GM18498 (cell line): ENCODE data around the gene MRPL44.
"Not testable (repeated sequence)": the region's sequence is repeated elsewhere in the genome, so short reads cannot be mapped to it uniquely, and the experiment has no call there.

Experiments
- ATAC-seq: cut with Tn5 transposase; IDR thresholded peaks from one replicate; pipeline ENCODE4 v1.9.1; 2021; ENCODE audit warnings: mild to moderate bottlenecking, moderate library complexity; ENCODE audit not compliant: unreplicated experiment

MRPL44 gene

DNA sequence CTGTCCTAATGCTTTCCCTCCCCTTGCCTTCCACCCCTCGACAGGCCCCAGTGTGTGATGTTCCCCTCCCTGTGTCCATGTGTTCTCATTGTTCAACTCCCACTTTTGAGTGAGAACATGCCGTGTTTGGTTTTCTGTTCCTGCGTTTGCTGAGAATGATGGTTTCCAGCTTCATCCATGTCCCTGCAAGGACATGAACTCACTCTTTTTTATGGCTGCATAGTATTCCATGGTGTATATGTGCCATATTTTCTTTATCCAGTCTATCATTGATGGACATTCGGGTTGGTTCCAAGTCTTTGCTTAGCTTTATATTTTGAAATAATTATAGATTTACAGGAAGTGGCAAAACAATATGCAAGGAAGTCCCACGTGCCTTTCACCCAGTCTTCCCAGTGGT lies 43.4 kb downstream of the MRPL44 start:
- ATAC-seq = not testable (repeated sequence)

DNA sequence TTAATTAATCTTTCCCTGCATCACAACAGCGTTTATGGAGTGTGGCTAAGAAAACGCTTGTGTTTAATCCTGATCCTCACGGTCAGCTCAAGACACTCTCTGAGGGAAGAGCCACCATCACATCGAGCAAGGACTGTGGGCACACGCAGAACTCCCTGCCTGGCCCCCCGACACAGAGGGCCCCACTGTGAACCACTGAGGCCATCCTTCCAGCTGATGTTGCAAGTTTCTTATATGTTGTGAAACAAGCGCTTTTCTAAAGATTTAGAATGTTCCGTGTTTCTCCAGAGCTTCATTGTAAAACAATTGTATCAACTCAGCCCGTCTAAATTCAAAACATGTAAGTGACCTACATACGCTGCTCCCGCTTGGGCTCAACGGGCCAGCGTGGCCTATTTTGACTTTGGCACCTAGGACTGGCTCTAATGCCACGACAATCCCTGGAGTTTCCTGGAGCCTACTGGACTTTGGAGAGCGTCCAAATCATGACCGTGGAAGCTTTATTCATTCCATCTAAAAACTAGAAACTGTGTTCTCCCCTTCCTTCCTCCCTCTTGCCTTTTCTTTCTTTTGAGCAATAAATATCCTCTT lies 46.9 kb downstream of the MRPL44 start:
- ATAC-seq = no peak

DNA sequence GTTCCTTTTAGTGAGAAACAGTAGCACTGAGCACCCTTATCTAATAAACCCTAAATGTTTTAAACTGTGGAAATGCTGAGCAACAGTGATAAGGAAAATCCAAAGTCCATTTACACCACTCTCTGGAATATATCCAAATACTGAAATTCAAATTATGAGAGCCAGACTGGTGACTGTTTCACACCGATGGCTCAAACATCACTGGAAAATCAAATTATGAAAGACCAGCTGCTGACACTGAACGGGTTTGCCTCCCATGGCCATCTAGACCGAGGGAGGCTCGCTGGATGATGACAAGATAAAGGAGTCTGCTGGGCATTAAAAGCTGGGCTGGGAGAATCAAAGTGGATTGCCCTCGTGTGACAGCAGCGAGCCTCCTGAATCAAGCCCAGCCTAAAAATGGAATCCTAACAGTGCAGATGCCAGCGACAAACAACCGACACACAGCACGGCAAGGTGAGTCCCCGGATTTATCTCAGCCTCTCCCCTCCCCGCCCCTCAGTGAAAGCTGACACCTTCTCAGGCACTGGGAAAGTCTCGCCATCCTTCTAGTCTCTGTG lies 51.5 kb downstream of the MRPL44 start:
- no peak for ATAC-seq

DNA sequence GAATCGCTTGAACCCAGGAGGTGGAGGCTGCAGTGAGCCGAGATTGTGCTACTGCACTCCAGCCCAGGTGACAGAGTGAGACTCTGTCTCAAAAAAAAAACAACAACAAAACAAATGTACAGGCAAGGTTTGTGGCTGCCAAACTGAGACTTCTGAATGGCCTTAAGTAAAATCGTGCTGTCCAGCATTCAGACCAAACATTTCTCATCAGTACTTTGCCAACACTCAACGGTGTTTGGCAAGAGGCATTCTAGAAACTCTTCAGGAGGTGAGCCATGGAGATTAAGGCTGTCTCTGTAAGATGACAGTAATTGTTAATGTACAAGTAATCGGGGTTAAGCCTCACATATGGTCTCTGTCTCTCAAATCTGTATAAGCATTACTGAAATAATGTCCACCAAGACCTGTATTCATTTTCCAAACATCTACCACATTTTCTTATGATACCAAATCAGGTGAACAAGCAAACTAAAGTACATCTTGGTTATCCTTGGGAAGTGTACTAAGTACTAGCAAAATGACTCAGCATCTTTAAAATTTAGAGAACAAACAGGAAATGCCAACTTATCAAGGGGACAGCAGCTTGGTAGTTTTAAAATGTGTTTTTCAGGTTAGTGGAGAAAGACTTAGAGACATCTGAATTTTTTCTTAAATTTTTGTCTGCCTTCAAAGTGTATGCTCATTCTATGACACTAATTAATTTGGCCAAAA lies 52.5 kb downstream of the MRPL44 start:
- ATAC-seq = no peak

DNA sequence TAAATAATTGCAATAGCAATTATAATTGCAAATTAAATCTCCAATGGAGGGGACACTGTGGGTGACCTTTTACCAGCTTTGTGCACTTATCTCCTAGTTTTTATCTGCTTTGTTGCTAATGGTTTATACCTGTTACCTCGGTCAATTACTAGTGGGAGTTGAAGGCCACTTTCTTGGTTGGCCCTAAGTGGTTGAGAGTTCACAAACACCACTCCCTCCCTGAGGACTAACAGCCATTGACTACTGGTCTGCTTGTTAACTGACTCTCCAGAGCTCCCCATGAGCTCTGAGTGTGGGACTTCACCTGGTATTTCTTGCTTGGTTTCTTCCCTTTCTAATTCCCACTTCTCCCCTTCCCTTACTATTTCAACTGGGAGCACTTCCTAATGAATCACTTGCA lies 54.6 kb downstream of the MRPL44 start:
- no peak for ATAC-seq

DNA sequence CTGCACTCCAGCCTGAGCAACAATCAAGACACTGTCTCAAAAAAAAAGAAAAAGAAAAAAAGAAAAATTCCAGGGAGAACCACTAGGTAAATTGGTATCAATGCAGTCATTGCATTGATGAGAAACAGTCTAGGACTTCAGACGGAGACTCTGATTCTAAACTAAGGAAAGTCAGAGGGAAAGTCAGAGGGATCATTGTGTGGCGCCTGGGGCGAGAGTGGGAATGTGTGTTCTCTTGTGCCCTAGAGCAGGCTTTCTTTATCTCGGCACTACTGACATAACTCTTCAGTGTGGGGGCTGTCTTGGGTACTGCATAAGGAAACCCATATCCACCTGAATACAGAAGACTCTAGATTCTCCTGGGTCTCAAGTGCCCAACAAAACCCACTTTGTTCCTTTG lies 57.1 kb downstream of the MRPL44 start:
- no peak for ATAC-seq

DNA sequence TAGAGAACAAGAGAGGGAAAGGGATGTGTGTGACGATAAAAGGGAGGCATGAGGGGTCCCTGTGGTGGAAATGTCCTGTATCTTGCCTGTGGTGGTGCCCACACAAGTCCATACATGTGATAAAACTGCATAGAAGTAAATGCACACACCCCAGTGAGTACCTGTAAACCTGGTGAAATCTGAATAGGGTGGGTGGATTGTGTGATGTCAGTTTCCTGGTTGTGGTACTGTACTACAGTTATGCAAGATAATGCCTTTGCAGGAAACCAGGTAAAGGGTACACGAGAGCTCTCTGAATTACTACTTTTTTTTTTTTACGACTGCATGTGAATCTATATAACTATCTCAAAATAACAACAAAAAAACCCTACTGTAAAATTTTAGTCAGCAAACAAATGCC lies 59.7 kb downstream of the MRPL44 start:
- ATAC-seq = no peak
